ENCODE data around the gene MPC2.
"Not testable (repeated sequence)": the region's sequence is repeated elsewhere in the genome, so short reads cannot be mapped to it uniquely, and the experiment has no call there.

MPC2 gene

DNA sequence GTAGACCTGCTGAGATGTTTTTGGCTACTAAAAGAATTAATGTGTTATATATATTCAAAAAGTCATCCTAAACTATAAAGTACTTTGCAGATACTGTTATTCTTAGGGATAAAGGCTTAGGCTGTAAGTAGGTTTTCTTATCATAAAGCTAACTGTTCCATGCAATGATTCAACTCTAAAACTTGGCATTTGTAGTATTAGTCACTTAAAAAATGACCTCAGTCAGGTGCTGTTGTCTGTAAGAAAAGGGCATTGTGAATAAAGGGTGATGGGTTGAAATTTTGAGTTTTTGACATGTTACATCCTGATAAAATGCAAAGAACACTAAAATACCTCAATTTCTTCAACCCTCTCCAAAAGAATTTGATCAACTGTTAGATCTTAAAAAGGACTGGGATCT is 55.8 kb downstream of the MPC2 start:
- TF ChIP-seq, protein P1, sequence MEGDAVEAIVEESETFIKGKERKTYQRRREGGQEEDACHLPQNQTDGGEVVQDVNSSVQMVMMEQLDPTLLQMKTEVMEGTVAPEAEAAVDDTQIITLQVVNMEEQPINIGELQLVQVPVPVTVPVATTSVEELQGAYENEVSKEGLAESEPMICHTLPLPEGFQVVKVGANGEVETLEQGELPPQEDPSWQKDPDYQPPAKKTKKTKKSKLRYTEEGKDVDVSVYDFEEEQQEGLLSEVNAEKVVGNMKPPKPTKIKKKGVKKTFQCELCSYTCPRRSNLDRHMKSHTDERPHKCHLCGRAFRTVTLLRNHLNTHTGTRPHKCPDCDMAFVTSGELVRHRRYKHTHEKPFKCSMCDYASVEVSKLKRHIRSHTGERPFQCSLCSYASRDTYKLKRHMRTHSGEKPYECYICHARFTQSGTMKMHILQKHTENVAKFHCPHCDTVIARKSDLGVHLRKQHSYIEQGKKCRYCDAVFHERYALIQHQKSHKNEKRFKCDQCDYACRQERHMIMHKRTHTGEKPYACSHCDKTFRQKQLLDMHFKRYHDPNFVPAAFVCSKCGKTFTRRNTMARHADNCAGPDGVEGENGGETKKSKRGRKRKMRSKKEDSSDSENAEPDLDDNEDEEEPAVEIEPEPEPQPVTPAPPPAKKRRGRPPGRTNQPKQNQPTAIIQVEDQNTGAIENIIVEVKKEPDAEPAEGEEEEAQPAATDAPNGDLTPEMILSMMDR (IDR thresholded peaks at IDR 0.05; ENCODE audit: insufficient read depth, low read depth, low read length, missing control alignments): no peak
- no peak overlapping the region for H3K4me3 ChIP-seq (ENCODE audit: low read length)
- peak; percentile 47 for DNase-seq (ENCODE audit: low read depth)

DNA sequence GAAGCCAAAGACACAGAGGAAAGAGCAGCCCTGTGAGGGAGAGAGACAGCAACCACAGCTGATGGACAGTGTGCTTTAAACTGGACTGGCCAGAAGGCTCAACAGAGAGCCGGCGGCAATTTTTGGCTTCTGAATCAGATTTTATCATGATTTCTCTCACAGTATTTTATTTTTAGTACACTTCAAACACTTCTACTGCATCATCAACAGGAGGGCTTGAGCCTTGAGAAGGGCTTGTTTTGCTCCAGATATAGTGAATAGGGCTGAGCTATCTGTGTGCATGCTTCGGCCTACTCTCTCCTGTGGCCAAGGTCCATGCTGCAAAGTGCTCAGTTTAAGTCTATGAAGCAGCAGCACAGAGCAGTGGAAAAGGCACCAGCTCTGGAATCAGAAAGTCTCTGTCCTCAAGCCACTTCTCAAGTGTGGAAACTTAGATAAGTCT is 56.3 kb downstream of the MPC2 start:
- H3K4me3 ChIP-seq (ENCODE audit: low read length): no peak overlapping the region
- TF ChIP-seq, protein P1 (IDR thresholded peaks at IDR 0.05; ENCODE audit: insufficient read depth, low read depth, low read length, missing control alignments): no peak
- no peak for DNase-seq (ENCODE audit: low read depth)

DNA sequence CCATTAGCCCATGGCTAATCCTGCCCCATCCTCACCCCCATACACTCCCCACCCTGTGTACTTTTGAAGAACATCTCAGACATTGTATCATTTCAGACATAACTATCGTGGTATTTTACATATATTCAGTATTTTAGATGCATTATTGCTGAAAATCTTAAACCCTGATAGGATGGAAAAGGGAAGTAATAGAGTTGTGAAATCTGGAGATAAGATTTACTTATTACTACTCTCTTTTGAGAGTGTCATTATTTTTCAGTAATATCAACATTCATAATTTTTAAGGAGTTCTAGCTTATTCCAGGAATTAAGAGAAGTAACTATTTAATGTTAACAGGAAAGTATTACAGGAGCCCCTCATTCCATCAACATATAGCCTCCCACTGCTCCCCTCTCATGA is 57.4 kb downstream of the MPC2 start:
- TF ChIP-seq, protein P1 (IDR thresholded peaks at IDR 0.05; ENCODE audit: insufficient read depth, low read depth, low read length, missing control alignments): no peak
- no peak overlapping the region for H3K4me3 ChIP-seq (ENCODE audit: low read length)
- no peak for DNase-seq (ENCODE audit: low read depth)

DNA sequence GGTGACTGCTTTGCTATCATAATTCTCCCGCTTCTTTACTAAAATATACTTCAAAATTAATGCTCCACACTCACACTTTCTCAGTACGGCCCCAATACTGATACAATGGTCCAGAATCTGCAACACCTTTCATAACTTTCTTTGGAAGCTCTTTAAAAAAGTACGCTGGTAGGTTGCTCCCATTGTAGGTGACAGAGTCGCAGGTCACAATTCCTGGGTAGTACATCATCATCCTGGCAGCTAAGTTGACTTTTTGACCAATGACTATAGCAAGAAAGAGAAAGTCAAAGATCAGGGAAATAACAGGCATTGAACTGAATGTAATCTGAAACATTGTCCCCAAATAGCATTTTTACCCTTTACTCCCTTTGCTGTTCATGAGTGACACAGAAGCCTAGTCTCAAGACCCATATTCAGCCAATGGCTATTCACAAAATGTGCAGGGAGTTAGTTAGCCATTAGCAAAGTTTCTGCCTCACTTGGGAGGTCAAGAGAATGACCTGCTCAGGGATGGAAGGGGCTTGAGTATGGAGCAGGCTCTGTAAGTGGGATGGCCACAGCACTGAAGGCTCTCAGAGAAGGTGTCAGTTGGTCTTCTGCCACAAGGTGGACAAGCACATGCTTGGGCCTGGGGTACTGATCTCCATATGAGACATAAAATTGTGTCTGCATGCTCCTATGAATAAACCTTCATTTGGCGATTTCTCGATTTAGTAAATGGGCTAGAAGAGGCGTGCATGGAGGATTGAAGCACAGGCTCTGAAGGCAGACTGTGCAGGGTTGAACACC is 58.3 kb downstream of the MPC2 start:
- no peak for DNase-seq (ENCODE audit: low read depth)
- H3K4me3 ChIP-seq (ENCODE audit: low read length): no peak overlapping the region
- TF ChIP-seq, protein P1 (IDR thresholded peaks at IDR 0.05; ENCODE audit: insufficient read depth, low read depth, low read length, missing control alignments): no peak

DNA sequence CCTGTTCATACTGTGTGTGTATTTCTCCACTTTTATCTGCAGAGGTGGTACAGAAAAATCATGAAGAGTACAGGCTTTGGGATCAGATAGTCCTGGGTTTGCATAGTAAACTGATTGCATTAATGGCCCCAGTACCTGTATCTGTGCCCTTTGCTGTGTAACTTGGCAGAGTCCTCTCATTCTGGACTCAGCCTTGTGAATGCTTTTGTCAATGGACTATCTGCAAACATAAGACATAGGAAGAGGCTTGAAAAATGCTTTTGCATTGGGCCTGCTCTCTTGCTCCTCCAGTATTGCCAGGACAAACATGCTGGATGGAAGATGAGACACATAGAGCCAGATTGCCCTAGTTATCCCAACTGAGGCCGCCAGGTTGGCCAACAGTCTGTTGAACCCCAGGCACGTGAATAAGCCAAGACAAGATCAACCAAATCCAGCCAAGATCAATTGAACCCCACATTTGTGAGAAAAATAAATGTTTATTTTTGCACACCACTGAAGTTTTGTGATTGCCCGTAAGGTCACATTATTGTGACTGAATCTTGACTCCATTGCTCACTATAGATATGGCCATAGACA is 60.2 kb downstream of the MPC2 start:
- H3K4me3 ChIP-seq (ENCODE audit: low read length): no peak overlapping the region
- no peak for DNase-seq (ENCODE audit: low read depth)
- TF ChIP-seq, protein P1 (IDR thresholded peaks at IDR 0.05; ENCODE audit: insufficient read depth, low read depth, low read length, missing control alignments): no peak

DNA sequence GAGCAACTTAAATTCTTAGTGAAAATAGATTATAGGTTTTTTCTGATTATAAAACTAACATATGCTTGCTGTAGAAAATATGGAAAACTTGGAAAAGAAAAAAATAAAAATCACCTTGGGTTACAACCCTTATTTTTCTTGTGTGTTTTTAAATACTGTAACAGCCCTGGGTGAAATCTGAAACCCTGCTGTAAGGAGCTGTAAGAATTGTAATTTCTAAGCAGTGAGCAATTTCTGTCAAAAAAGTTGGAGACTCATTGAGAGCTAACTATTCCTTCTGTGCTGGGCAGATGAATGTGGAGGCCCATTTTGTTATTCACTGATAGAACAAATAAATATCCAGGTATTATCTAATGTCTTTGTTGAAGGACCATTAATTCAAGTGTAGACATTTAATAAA is 65.5 kb downstream of the MPC2 start:
- no peak for DNase-seq (ENCODE audit: low read depth)
- no peak overlapping the region for H3K4me3 ChIP-seq (ENCODE audit: low read length)
- TF ChIP-seq, protein P1 (IDR thresholded peaks at IDR 0.05; ENCODE audit: insufficient read depth, low read depth, low read length, missing control alignments): no peak

DNA sequence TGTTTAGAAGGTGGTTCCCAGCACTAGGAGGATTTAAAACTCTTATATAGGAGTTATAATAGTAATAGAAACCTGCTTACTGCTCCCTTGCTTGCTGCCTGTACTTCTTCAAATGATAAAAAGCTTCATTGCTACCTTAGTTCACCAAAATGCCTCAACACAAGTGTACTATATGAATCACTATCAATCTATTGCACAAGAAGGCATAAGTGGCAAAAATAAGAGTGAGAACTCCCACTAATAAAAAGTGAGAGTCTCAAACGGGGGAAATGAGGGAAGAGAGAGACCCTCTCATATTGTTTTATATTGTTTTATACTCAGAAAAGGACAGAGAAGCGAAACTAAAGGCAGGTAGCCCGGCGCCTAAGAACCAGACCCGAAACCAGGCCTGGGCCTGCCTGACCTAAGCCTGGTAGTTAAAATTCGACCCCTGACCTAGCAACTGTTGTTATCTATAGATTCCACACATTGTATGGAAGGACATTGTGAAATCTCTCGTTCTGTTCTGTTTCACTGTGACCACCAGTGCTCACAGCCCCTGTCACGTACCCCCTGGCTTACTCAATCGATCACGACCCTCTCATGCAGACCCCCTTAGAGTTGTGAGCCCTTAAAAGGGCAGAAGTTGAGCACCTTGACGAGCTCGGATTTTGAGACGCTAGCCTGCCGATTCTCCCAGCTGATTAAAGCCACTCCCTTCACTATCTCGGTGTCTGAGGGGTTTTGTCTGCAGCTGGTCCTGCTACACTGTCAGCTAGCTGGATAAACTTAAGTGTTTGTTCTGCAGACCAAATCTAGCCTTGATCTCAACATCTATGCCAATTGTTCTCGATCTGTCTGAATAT is 67.5 kb downstream of the MPC2 start:
- not testable (repeated sequence) for H3K4me3 ChIP-seq (ENCODE audit: low read length); DNase-seq (ENCODE audit: low read depth)

DNA sequence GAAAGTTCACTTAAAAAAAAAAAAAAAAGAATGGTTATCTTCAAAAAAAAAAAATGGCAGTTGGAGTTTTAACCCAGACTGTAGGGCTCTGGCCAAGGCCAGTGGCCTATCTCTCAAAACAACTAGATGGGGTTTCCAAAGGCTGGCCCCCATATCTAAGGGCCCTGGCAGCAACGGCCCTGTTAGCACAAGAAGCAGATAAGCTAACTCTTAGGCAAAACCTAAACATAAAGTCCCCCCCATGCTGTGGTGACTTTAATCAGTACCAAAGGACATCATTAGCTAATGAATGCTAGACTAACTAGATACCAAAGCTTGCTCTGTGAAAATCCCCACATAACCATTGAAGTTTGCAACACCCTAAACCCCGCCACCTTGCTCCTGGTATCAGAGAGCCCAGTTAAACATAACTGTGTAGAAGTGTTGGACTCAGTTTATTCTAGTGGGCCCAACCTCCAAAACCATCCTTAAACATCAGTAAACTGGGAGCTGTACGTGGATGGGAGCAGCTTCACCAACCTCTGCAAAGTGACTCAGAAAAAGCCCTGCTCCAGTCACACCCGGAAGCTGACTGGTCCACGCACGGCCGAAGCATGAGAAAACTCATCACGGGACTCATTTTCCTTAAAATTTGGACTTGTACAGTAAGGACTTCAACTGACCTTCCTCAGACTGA is 70.0 kb downstream of the MPC2 start:
- not testable (repeated sequence) for H3K4me3 ChIP-seq (ENCODE audit: low read length); DNase-seq (ENCODE audit: low read depth)
